ENCODE data around the gene GALNT7. TPM values are rescaled to one million over a fixed set of nuclear protein-coding genes. Genes with fewer than 3 reads are reported as not detected.

GALNT7 gene
- total RNA-seq, 1 donor from 2014 or later = 8.2 TPM

DNA sequence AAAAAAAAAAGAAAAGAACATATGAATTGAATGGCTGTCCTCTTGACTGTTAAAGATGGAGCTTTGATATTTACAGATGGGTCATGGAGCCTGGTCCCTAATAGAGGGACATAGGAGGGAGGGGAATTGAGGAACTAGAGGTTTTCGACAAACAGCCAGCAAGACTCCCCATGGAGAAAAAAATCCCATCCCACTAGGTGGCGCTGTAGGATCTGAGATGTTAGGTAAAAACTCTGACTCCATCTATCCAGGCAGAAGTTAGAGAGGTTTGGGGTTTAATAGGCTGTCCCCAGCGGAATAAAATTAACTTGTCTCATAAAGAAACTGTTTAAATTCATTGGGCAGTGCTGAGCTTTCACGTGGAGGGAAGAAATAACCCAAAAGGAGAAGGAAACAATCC, 119.7 kb downstream of the GALNT7 start:
- peak in 1 of 2 donors; percentile 73 for DNase-seq (ENCODE audit: low spot score in 2 of 2)
- intact Hi-C loops (cut with DNase I) = no loop called here
- H3K27ac ChIP-seq = no peak overlapping the region
- H3K36me3 ChIP-seq = no peaks in the 10 kb centered on the region
- H3K27me3 ChIP-seq = no peaks in the 10 kb centered on the region
- TF ChIP-seq, protein P1, sequence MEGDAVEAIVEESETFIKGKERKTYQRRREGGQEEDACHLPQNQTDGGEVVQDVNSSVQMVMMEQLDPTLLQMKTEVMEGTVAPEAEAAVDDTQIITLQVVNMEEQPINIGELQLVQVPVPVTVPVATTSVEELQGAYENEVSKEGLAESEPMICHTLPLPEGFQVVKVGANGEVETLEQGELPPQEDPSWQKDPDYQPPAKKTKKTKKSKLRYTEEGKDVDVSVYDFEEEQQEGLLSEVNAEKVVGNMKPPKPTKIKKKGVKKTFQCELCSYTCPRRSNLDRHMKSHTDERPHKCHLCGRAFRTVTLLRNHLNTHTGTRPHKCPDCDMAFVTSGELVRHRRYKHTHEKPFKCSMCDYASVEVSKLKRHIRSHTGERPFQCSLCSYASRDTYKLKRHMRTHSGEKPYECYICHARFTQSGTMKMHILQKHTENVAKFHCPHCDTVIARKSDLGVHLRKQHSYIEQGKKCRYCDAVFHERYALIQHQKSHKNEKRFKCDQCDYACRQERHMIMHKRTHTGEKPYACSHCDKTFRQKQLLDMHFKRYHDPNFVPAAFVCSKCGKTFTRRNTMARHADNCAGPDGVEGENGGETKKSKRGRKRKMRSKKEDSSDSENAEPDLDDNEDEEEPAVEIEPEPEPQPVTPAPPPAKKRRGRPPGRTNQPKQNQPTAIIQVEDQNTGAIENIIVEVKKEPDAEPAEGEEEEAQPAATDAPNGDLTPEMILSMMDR (IDR thresholded peaks at IDR 0.05) = peak in 2 of 3 experiments; percentile 38 to 50
- H3K9me3 ChIP-seq = peaks cover 3 to 28% of the 10 kb centered on the region in 2 donors
- no peaks in the 10 kb centered on the region for H3K4me1 ChIP-seq
- no peak overlapping the region for H3K4me3 ChIP-seq

DNA sequence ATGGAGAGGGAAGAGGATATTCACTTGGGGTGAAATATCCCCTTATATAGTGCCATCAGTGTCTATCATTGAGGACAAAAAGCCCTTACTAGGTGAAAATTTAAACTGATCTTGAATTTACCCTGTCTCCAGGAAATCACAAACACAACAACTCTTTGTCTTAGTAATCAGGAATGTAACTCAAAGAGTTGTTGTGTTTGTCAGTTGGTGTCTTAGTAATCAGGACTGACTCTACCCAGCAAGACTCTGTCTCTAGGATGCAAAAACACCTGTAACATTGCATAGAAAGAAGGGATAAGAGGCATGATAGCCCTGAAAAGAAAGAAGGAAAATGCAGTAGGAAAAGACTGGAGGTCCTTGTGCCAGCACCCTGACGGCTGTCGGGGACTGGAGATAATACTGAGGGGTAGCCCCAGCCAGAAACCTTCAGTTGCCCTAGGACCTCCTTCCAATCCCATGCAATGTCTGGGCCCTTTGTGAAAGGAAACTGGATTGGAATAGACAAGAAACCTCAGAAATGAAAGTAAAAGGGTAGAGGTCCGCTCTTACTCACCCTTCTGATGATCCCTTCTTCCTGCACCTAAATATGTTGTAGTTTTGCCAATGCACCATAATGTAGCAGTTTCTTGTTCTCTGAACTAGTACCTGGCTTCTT, 120.2 kb downstream of the GALNT7 start:
- intact Hi-C loops (cut with DNase I) = no loop called here
- TF ChIP-seq, protein P1 (IDR thresholded peaks at IDR 0.05) = no peak
- H3K9me3 ChIP-seq = peaks cover 3 to 23% of the 10 kb centered on the region in 2 donors
- H3K27ac ChIP-seq = no peak overlapping the region
- H3K36me3 ChIP-seq = no peaks in the 10 kb centered on the region
- DNase-seq (ENCODE audit: low spot score in 2 of 2) = no peak
- no peaks in the 10 kb centered on the region for H3K4me1 ChIP-seq
- H3K27me3 ChIP-seq = no peaks in the 10 kb centered on the region
- no peak overlapping the region for H3K4me3 ChIP-seq

DNA sequence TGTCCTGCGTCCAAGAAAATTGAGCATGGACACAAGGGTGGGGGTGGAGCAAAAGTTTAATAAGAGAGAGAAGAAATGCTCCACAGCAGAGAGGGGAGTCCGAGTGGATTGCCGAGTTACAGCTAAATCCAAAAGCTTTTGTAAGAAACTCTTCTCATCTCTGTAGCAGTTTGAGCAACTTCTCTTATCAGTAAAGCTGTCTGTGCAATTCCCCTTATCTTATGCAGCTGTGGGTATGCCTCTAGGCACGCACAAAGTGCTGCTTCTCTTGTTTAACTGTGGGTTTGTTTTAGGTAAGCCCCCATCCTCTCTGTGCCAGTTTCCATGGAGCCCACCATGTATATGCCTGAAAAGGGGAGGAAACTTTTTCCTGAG, 120.7 kb downstream of the GALNT7 start:
- no peak overlapping the region for H3K4me3 ChIP-seq
- TF ChIP-seq, protein P1 (IDR thresholded peaks at IDR 0.05) = no peak
- DNase-seq (ENCODE audit: low spot score in 2 of 2) = no peak
- H3K27ac ChIP-seq = no peak overlapping the region
- no peaks in the 10 kb centered on the region for H3K27me3 ChIP-seq
- H3K36me3 ChIP-seq = no peaks in the 10 kb centered on the region
- intact Hi-C loops (cut with DNase I) = no loop called here
- no peaks in the 10 kb centered on the region for H3K4me1 ChIP-seq
- H3K9me3 ChIP-seq = peaks cover 3 to 18% of the 10 kb centered on the region in 2 donors

DNA sequence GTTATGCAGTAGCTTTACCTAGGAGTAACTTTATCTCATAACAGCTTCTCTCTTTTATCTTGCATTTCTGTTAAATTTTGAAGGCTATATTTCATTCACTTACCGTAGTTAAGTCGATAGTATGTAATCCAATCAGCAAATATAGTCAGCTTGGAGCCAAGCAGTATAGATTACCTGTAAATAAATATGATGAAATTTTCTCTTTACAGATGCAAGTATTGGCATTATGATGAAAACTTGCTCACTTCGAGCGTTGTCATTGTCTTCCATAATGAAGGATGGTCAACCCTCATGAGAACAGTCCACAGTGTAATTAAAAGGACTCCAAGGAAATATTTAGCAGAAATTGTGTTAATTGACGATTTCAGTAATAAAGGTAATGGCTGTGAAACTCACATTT, 123.3 kb downstream of the GALNT7 start:
- no peaks in the 10 kb centered on the region for H3K27me3 ChIP-seq
- DNase-seq (ENCODE audit: low spot score in 2 of 2) = no peak

DNA sequence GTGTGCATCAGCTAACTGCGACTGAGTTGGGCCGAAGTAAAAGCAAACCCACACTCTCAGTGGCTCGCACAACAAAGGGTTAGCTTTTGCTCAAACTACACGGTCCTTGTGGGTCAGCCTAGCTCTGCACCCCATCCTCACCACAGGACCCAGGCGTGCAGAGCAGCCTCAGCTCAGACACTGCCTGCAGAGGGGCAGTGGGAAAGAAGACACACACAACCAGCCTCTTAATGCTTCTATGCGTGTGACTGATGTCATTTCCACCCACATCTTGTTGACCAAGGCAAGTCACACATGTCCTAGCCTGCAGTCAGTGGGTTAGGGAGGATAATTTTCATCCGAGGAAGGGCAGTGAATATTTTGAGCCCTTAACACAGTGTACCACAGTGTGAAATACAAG, 125.1 kb downstream of the GALNT7 start:
- Histone ChIP-seq H3K4me3 (no peak overlapping the region), H3K4me1 (no peaks in the 10 kb centered on the region), H3K27ac (no peak overlapping the region), H3K9me3 (no peaks in the 10 kb centered on the region), H3K36me3 (no peaks in the 10 kb centered on the region), H3K27me3 (no peaks in the 10 kb centered on the region)
- intact Hi-C loops (cut with DNase I) = no loop called here
- TF ChIP-seq, protein P1 (IDR thresholded peaks at IDR 0.05) = no peak
- DNase-seq (ENCODE audit: low spot score in 2 of 2) = no peak

More for the DNA sequence above, 123.3 kb downstream of the GALNT7 start:
- Histone ChIP-seq H3K9me3 (peaks cover 0 to 3% of the 10 kb centered on the region in 2 donors), H3K4me3 (no peak overlapping the region), H3K27ac (no peak overlapping the region), H3K4me1 (no peaks in the 10 kb centered on the region), H3K36me3 (no peaks in the 10 kb centered on the region)
- TF ChIP-seq, protein P1 (IDR thresholded peaks at IDR 0.05) = no peak
- intact Hi-C loops (cut with DNase I) = no loop called here

DNA sequence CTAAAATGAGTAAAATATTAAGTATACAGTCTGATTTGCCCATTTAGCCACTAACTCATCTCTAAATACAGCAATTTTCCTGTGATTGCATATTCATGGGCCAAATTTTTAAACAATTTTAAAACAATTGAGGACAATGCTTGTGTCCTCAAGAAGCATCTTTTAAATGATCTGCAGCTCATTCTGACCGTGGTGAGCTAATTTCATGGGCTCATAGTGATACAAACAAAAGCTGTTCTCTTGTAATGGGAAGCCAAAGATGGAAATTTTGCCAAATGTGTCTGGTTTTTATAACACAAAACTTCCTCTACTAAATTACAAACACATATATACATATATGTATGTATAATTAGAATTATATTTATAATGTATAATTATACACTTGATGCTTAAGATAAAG, 125.8 kb downstream of the GALNT7 start:
- no peak for DNase-seq (ENCODE audit: low spot score in 2 of 2)
- TF ChIP-seq, protein P1 (IDR thresholded peaks at IDR 0.05) = no peak
- Histone ChIP-seq H3K27ac (no peak overlapping the region), H3K4me3 (no peak overlapping the region), H3K27me3 (no peaks in the 10 kb centered on the region), H3K4me1 (no peaks in the 10 kb centered on the region), H3K36me3 (no peaks in the 10 kb centered on the region), H3K9me3 (no peaks in the 10 kb centered on the region)
- intact Hi-C loops (cut with DNase I) = no loop called here
